Measurements from ENCODE around the gene DEFB124.
"Not testable (repeated sequence)": the region's sequence is repeated elsewhere in the genome, so short reads cannot be mapped to it uniquely, and the experiment has no call there.

The DEFB124 gene

DNA sequence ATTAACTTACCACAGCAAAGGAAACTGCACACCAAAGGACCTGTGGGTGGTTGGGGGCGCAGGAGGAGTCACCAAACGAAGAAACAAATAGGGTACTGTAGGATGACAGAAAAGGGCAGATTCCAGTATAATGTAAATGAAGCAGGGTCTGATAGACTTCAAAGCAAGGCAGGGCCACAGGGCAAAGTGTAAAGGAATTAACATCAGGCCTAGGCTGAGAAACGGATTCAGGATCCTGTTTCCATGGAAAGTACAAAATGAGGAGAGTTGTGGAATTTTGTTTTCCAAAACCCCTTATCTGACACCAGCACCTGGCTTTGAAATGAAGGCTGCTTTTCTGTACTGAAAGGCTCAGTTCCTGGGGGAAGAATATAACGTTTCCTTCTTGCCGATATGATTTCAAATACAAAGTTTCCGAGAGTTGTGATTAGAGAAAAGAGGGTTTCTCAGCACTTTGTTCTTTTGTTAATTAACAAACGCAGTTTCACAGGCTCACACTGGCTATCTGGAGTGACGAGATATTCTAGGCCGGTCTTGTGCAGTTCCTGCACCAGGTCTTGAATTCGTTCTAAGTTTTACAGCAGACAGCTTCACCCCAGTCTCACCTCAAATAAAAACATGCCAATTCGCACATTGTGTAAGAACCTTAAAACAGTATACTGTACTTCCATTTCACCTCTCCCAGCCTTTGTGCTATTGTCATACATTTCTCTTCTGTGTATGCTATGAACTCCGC, 28.7 kb downstream of the DEFB124 start:
- H3K4me3 ChIP-seq (ENCODE audit: low read length): no peak overlapping the region
- TF ChIP-seq, protein P1, sequence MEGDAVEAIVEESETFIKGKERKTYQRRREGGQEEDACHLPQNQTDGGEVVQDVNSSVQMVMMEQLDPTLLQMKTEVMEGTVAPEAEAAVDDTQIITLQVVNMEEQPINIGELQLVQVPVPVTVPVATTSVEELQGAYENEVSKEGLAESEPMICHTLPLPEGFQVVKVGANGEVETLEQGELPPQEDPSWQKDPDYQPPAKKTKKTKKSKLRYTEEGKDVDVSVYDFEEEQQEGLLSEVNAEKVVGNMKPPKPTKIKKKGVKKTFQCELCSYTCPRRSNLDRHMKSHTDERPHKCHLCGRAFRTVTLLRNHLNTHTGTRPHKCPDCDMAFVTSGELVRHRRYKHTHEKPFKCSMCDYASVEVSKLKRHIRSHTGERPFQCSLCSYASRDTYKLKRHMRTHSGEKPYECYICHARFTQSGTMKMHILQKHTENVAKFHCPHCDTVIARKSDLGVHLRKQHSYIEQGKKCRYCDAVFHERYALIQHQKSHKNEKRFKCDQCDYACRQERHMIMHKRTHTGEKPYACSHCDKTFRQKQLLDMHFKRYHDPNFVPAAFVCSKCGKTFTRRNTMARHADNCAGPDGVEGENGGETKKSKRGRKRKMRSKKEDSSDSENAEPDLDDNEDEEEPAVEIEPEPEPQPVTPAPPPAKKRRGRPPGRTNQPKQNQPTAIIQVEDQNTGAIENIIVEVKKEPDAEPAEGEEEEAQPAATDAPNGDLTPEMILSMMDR (IDR thresholded peaks at IDR 0.05; ENCODE audit: insufficient read depth, low read depth, low read length, missing control alignments): no peak
- no peak for DNase-seq (ENCODE audit: low read depth)

DNA sequence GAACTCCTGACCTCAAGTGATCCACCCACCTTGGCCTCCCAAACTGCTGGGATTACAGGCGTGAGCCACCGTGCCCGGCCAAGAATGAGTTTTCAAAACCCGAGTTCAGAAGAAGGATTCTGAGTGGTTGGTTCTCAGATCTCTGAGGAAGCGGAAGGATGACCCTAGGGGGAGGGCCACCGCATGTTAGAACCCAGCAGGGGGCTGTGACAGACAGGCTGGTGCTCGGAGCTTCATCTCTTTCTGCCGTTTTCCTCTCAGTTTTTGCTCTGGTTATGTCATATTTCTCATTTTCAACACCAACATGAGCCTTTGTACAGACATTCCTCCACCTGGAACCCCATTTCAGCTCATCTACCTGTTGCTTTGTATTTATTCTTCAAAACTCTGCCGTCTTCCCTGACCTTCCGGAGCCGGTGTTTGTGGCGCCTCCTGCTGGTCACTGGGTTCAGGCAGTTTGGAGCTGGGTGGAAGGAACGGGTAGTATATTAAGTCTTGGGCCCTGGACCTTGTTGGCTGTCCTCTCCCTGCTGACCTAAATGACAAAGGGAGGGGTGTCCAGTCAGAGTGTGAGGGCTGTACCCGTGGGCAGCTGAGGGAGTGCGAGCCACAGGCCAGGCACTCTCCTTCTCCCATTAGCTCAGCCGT, 34.8 kb downstream of the DEFB124 start, which contains the start of gene DEFB123:
Gene DEFB123, plus strand, starts transcription at position 621 of the 648 bp plus-strand sequence. CDS start 67 bp downstream, outside the sequence.
- no peak for DNase-seq (ENCODE audit: low read depth)
- TF ChIP-seq, protein P1 (IDR thresholded peaks at IDR 0.05; ENCODE audit: insufficient read depth, low read depth, low read length, missing control alignments): no peak
- no peak within 1 kb of the TSS for H3K4me3 ChIP-seq (ENCODE audit: low read length)

DNA sequence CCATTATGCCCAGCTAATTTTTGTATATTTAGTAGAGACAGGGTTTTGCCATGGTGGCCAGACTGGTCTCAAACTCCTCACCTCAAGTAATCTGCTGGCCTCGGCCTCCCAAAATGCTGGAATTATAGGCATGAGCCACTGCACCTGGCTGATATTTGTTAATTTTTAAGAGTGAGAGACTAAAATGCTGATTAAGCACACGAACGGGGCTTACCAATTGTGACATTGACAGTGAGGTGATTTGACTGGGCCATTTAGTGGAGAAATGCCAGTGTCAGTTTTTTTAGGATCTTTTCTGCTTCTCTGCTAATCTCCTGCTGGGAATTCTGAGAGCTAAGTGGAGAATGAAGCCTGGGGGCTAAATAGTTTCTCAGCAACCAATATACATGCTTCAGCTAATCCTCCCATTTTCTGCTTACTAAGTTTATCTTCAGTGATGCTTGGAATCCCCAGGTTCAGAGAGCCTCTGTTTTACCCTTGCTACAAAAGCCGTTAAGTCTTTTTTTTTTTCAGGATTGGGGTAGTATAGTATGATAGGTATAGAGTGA, 44.3 kb downstream of the DEFB124 start:
- TF ChIP-seq, protein P1 (IDR thresholded peaks at IDR 0.05; ENCODE audit: insufficient read depth, low read depth, low read length, missing control alignments): no peak
- no peak for DNase-seq (ENCODE audit: low read depth)
- no peak overlapping the region for H3K4me3 ChIP-seq (ENCODE audit: low read length)

DNA sequence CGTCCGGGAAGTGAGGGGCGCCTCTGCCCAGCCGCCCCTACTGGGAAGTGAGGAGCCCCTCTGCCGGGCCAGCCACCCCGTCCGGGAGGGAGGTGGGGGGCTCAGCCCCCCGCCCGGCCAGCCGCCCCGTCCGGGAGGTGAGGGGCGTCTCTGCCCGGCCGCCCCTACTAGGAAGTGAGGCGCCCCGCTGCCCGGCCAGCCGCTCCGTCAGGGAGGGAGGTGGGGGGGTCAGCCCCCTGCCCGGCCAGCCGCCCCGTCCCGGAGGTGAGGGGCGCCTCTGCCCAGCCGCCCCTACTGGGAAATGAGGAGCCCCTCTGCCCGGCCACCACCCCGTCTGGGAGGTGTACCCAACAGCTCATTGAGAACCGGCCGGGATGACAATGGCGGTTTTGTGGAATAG, 47.4 kb downstream of the DEFB124 start:
- DNase-seq (ENCODE audit: low read depth); H3K4me3 ChIP-seq (ENCODE audit: low read length): not testable (repeated sequence)

DNA sequence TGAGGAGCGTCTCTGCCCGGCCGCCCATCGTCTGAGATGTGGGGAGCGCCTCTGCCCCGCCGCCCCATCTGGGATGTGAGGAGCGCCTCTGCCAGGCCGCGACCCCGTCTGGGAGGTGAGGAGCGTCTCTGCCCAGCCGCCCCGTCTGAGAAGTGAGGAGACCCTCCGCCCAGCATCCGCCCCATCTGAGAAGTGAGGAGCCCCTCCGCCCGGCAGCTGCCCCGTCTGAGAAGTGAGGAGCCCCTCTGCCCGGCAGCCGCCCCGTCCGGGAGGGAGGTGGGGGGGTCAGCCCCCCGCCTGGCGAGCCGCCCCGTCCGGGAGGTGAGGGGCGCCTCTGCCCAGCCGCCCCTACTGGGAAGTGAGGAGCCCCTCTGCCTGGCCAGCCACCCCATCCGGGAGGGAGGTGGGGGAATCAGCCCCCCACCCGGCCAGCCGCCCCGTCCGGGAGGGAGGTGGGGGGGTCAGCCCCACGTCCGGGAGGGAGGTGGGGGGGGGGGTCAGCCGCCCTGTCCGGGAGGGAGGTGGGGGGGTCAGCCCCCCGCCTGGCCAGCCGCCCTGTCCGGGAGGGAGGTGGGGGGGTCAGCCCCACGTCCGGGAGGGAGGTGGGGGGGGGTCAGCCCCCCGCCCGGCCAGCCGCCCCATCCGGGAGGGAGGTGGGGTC, 47.9 kb downstream of the DEFB124 start:
- not testable (repeated sequence) for H3K4me3 ChIP-seq (ENCODE audit: low read length); DNase-seq (ENCODE audit: low read depth)

DNA sequence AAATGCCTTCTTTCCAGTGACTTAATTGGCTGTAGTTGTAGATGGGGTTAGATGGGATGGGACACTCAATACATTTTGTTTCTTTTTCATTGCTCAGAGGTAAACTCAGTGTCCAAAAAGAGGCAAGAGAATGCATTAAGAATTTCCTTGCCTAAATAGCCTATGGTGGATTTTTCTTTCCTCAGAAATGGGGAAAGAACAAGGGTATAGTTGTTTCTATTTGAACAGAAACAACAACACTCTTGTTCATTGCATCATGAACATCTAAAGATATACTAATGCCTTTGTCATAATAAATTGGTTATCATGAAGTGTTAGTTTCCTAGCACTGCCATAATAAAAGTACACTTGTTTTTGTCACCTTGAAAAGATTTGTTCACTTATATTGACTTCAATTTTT, 49.1 kb downstream of the DEFB124 start:
- no peak for DNase-seq (ENCODE audit: low read depth)
- TF ChIP-seq, protein P1 (IDR thresholded peaks at IDR 0.05; ENCODE audit: insufficient read depth, low read depth, low read length, missing control alignments): no peak
- H3K4me3 ChIP-seq (ENCODE audit: low read length): no peak overlapping the region

DNA sequence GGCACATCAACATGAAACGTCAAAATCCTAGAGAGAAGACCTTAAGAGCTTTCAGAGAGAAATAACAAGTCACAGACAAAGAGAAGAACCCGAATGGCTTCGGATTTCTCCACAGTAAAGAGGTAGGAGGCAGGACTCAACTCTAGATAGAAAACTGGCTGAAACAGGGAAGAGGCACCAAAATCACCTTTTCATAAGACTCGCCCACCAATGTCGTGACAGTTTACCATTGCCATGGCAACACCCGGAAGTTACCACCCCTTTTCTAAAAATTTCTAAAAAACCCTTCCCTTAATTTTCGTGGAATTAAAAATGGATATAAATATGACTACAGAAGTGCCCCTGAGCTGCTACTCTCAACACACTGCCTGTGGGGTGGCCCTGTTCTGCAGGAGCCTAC, 56.6 kb downstream of the DEFB124 start:
- no peak for DNase-seq (ENCODE audit: low read depth)
- no peak overlapping the region for H3K4me3 ChIP-seq (ENCODE audit: low read length)
- TF ChIP-seq, protein P1 (IDR thresholded peaks at IDR 0.05; ENCODE audit: insufficient read depth, low read depth, low read length, missing control alignments): no peak
